AG20443 (cell line): ENCODE results near the gene HADHA.

Source experiments
- DNase-seq: peaks from one replicate; pipeline ENCODE4 v3.0.0; 2012; ENCODE audit warnings: low spot score, mixed read lengths

HADHA gene

GRCh38 chr2:26193578-26194231, 50.7 kb downstream of the HADHA start:
- DNase-seq: no peak

GRCh38 chr2:26191316-26192159, 52.9 kb downstream of the HADHA start:
- DNase-seq: no peak

- DNase-seq: no peak
Measured at GRCh38 chr2:26190369-26190768, 54.1 kb downstream of the HADHA start.

- DNase-seq: no peak
Measured at GRCh38 chr2:26189751-26190150, 54.7 kb downstream of the HADHA start.

GRCh38 chr2:26189123-26189522, 55.3 kb downstream of the HADHA start:
- no peak for DNase-seq

- DNase-seq: no peak
Measured at GRCh38 chr2:26187537-26188104, 56.8 kb downstream of the HADHA start.

- DNase-seq: no peak
Measured at GRCh38 chr2:26187114-26187513, 57.3 kb downstream of the HADHA start.

GRCh38 chr2:26185954-26186770, 58.3 kb downstream of the HADHA start:
- no peak for DNase-seq

- DNase-seq: no peak
Measured at GRCh38 chr2:26185304-26185928, 59.0 kb downstream of the HADHA start.

- peak; percentile 98 for DNase-seq
Measured at GRCh38 chr2:26184555-26185303, 59.7 kb downstream of the HADHA start.

GRCh38 chr2:26184121-26184520, 60.3 kb downstream of the HADHA start:
- DNase-seq: no peak

GRCh38 chr2:26182887-26183630, 61.4 kb downstream of the HADHA start:
- no peak for DNase-seq

- no peak for DNase-seq
Measured at GRCh38 chr2:26182441-26182840, 62.0 kb downstream of the HADHA start.

- no peak for DNase-seq
Measured at GRCh38 chr2:26179446-26179913, 65.0 kb downstream of the HADHA start.

- DNase-seq: peak; percentile 75
Measured at GRCh38 chr2:26178746-26179436, 65.5 kb downstream of the HADHA start.

GRCh38 chr2:26178246-26178645, 66.2 kb downstream of the HADHA start:
- DNase-seq: no peak

- DNase-seq: no peak
Measured at GRCh38 chr2:26177122-26177521, 67.3 kb downstream of the HADHA start.

GRCh38 chr2:26176279-26176615, 68.2 kb downstream of the HADHA start:
- DNase-seq: no peak

GRCh38 chr2:26175466-26176278, 68.8 kb downstream of the HADHA start:
- no peak for DNase-seq
